Measurements from ENCODE around the gene MEGF6. TPM values are rescaled to one million over a fixed set of nuclear protein-coding genes. Genes with fewer than 3 reads are reported as not detected.
A peak's percentile ranks its signal among the peaks of the same experiment; 100 is the strongest.

Gene MEGF6
- total RNA-seq, 1 donor from 2014 or later: 57.1 TPM

GRCh38 chr1:3547055-3548005 lies 64.0 kb downstream of the MEGF6 start:
- DNase-seq: no peak
- intact Hi-C loops (cut with DNase I): no loop called here
- Histone ChIP-seq H3K27me3 (ENCODE audit: low read depth) (no peaks in the 10 kb centered on the region), H3K27ac (no peak overlapping the region), H3K4me3 (no peak overlapping the region), H3K9me3 (no peaks in the 10 kb centered on the region), H3K36me3 (no peaks in the 10 kb centered on the region), H3K4me1 (peaks cover 37% of the 10 kb centered on the region)
- no peak for ATAC-seq
- no peak for TF ChIP-seq CTCF (IDR thresholded peaks at IDR 0.05)

GRCh38 chr1:3546048-3546384 lies 65.3 kb downstream of the MEGF6 start:
- H3K27ac ChIP-seq: peak overlapping the region; percentile 36
- TF ChIP-seq CTCF (IDR thresholded peaks at IDR 0.05): no peak

GRCh38 chr1:3545363-3546047 lies 65.8 kb downstream of the MEGF6 start:
- no peaks in the 10 kb centered on the region for H3K36me3 ChIP-seq
- H3K4me3 ChIP-seq: no peak overlapping the region
- H3K27me3 ChIP-seq (ENCODE audit: low read depth): no peaks in the 10 kb centered on the region
- H3K27ac ChIP-seq: no peak overlapping the region
- DNase-seq: no peak
- peaks cover 46% of the 10 kb centered on the region for H3K4me1 ChIP-seq
- intact Hi-C loops (cut with DNase I): no loop called here
- ATAC-seq: peak; percentile 7 to 20
- H3K9me3 ChIP-seq: no peaks in the 10 kb centered on the region
- no peak for TF ChIP-seq CTCF (IDR thresholded peaks at IDR 0.05)

More at GRCh38 chr1:3546048-3546384, 65.3 kb downstream of the MEGF6 start:
- H3K9me3 ChIP-seq: no peaks in the 10 kb centered on the region
- intact Hi-C loops (cut with DNase I): no loop called here
- ATAC-seq (no peak), DNase-seq (no peak)
- H3K4me3 ChIP-seq: no peak overlapping the region
- peaks cover 46% of the 10 kb centered on the region for H3K4me1 ChIP-seq
- no peaks in the 10 kb centered on the region for H3K36me3 ChIP-seq
- H3K27me3 ChIP-seq (ENCODE audit: low read depth): no peaks in the 10 kb centered on the region

GRCh38 chr1:3544040-3544977 lies 67.0 kb downstream of the MEGF6 start:
- no peak for TF ChIP-seq CTCF (IDR thresholded peaks at IDR 0.05)
- no peaks in the 10 kb centered on the region for H3K36me3 ChIP-seq
- H3K4me3 ChIP-seq: no peak overlapping the region
- H3K27me3 ChIP-seq (ENCODE audit: low read depth): no peaks in the 10 kb centered on the region
- H3K27ac ChIP-seq: peak overlapping the region; percentile 34
- H3K9me3 ChIP-seq: no peaks in the 10 kb centered on the region
- intact Hi-C loops (cut with DNase I): no loop called here
- DNase-seq: no peak
- H3K4me1 ChIP-seq: peaks cover 56% of the 10 kb centered on the region
- no peak for ATAC-seq

Measured in lower lobe of right lung (tissue), 2 donors.